ENCODE results near the gene ARHGDIB.

The ARHGDIB gene

DNA sequence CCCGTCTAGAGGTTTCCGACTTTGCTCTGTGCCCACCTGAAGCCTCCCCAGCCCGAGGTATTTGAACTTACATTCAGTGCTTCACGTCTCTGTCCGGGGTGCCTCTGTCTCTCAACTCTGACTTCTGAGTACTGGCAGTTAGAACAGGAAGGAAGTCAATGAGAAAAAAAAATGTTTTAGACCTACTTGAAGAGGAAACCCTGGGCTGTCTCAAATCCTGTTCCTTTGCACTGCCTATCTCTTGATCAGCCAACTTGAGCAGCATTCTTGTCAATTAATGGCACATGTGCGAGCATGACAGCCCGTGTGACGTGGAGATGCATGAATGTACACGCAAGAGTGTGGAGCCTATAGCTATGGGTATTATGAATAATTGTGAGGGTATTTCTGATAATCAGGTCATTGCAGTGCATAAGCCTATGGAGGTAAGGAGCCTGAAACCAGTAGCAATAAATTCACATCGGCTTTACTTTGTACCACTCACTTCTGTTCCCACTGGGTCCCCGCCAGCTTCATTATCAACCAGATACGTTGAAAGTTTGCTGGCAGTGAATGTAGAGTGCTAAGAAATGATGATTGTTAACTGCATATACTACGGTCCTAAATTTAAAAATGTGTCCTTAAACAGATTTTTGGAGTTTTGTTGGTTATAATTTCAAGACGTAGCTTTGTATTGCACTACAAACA lies at the start of gene ARHGDIB:
Gene ARHGDIB, minus strand, starts transcription at position 136 of the 687 bp plus-strand sequence. CDS start 10,889 bp downstream, outside the sequence.
- peak within 1 kb of the TSS; percentile 59 for H3K4me3 ChIP-seq (ENCODE audit: low read depth, low read length)
- DNase-seq (ENCODE audit: low read depth): peak; percentile 34
- TF ChIP-seq, protein P1, sequence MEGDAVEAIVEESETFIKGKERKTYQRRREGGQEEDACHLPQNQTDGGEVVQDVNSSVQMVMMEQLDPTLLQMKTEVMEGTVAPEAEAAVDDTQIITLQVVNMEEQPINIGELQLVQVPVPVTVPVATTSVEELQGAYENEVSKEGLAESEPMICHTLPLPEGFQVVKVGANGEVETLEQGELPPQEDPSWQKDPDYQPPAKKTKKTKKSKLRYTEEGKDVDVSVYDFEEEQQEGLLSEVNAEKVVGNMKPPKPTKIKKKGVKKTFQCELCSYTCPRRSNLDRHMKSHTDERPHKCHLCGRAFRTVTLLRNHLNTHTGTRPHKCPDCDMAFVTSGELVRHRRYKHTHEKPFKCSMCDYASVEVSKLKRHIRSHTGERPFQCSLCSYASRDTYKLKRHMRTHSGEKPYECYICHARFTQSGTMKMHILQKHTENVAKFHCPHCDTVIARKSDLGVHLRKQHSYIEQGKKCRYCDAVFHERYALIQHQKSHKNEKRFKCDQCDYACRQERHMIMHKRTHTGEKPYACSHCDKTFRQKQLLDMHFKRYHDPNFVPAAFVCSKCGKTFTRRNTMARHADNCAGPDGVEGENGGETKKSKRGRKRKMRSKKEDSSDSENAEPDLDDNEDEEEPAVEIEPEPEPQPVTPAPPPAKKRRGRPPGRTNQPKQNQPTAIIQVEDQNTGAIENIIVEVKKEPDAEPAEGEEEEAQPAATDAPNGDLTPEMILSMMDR (conservative IDR thresholded peaks at IDR 0.05; ENCODE audit: low read depth, low read length): no peak

DNA sequence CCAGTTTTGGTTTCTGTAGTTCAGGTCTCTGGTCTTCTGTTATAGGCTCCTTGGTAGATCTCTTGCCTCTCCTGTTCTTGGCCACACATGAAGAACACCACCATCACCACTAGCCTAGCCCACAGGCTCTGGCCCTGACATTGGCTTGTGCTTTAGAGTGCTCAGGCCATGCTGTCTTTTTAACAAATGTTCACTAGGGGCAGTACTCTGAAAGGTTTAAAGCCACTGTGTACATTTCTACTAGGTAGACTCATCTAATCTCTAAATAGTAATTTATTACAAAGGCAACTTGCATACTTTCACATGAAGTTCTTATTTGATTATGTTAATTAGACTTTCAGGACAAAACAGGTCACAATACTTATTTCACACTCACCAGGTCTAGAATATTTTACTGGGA lies 49.8 kb upstream of the ARHGDIB start:
- no peak overlapping the region for H3K4me3 ChIP-seq (ENCODE audit: low read depth, low read length)
- DNase-seq (ENCODE audit: low read depth): no peak
- TF ChIP-seq, protein P1 (conservative IDR thresholded peaks at IDR 0.05; ENCODE audit: low read depth, low read length): peak; percentile 39

DNA sequence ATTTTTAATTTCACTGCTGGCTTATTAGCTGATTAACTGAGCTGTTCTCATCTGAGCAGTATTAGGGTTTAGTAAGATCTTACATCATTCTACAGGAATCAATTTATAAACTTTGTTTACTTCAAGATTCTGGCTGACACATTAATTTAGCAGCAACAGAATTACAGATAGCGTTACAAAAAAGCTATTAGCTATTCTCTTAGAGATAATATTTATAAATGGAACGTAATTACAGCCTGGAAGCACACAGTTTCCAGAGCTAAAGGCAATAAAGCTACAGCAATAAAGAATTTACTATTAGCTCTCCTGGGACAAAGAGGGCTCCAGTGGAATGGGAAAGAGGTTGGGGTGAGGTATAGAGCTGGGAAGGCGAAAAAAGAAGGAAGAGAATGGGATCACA lies 46.1 kb upstream of the ARHGDIB start:
- TF ChIP-seq, protein P1 (conservative IDR thresholded peaks at IDR 0.05; ENCODE audit: low read depth, low read length): no peak
- DNase-seq (ENCODE audit: low read depth): no peak
- H3K4me3 ChIP-seq (ENCODE audit: low read depth, low read length): no peak overlapping the region

DNA sequence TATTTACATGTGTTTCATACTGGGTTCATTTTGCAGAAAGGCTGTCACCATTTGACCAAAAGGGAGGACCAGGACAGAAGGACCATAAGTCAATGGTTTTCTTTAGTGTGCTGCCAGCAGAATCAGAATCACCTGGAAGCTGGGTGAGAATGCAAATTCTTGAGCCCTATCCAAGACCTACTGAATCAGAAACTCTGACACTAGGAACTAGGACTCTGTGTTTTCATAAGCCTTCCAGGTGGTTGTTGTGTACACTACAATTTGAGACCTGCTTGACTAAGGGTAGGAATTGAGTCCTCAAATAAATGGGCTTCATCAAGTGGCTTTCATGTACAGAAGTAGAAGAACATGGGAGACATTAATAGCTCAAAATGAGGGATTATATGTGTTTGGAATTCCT lies 43.7 kb upstream of the ARHGDIB start:
- H3K4me3 ChIP-seq (ENCODE audit: low read depth, low read length): no peak overlapping the region
- DNase-seq (ENCODE audit: low read depth): no peak

DNA sequence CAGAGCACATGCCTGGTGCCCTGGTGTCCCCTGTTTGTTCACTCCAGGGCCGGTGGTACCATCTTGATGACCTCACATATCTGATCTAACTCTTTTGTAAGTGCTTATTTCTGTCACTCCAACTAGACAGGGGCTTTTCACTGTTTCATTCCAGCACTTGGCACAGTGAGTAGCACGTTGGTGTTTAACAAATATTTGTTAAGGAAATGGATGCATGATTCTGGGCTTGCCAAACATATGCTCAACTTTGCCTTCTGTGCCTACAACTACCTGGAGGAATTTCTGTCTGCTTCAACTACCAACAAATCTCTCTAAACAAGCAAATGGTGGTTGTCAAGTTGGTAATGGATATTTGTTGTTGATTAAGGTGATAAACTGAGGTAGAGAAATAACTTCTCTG lies 43.0 kb upstream of the ARHGDIB start:
- H3K4me3 ChIP-seq (ENCODE audit: low read depth, low read length): no peak overlapping the region
- no peak for DNase-seq (ENCODE audit: low read depth)
- TF ChIP-seq, protein P1 (conservative IDR thresholded peaks at IDR 0.05; ENCODE audit: low read depth, low read length): no peak

More for the DNA sequence above, 43.7 kb upstream of the ARHGDIB start:
- TF ChIP-seq, protein P1 (conservative IDR thresholded peaks at IDR 0.05; ENCODE audit: low read depth, low read length): no peak

DNA sequence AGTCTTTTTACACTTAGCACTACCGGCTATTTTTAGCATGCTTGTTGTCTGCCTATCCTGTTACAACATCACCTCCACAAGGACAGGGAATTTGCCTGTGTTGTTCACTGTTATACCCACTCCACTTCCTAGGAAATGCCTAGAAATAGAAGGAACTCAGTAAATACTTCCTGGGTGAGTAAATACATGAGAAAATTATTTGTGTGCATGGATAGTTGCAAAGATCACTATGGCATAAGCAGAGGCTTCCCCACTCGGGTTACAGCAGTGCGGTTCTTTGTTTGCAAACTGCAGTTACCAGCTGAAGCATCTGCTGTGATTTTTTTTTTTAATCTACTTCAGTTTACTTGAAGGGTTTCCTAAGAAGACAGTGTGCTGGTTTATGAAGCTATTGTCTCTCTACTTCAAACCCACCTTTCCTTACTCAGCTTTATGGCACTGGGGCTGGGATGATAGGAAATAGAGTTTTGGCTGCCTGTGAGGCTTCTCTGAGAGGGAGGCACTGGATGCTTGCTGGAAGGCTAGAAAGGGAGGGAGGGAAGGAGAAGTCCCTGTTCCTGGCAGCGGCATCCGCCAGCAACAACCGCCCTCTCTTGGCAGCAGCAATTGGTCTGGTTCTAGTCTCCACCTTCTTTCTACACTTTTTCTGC lies 40.5 kb upstream of the ARHGDIB start:
- peak; percentile 50 for DNase-seq (ENCODE audit: low read depth)
- no peak overlapping the region for H3K4me3 ChIP-seq (ENCODE audit: low read depth, low read length)
- TF ChIP-seq, protein P1 (conservative IDR thresholded peaks at IDR 0.05; ENCODE audit: low read depth, low read length): peak; percentile 6

Data from choroid plexus epithelial cell (primary cell).